ENCODE measurements around the gene ANKRD13A. TPM values are rescaled to one million over a fixed set of nuclear protein-coding genes. Genes with fewer than 3 reads are reported as not detected.

Gene ANKRD13A
- 34.1 and 40.7 TPM in 2 replicates for total RNA-seq (2016; rRNA removed; fragmentation: Illumina TruSeq; extraction: Trizol)
- total RNA-seq (2016; cell fraction: cytosol; rRNA removed; fragmentation: Illumina TruSeq; extraction: Trizol; ENCODE audit: low read depth), result 19.2 and 22.0 TPM in 2 replicates
- total RNA-seq (2016; cell fraction: insoluble cytoplasmic fraction; rRNA removed; fragmentation: Illumina TruSeq; extraction: Trizol), result 35.8 and 44.1 TPM in 2 replicates
- 36.6 and 37.4 TPM in 2 replicates for total RNA-seq (2016; cell fraction: membrane; rRNA removed; fragmentation: Illumina TruSeq; extraction: Trizol)
- total RNA-seq (2016; cell fraction: nucleus; rRNA removed; fragmentation: Illumina TruSeq; extraction: Trizol), result 27.2 and 29.0 TPM in 2 replicates
- 41.6 and 51.0 TPM in 2 replicates for polyA plus RNA-seq (2011; rRNA removed)
- polyA plus RNA-seq (2011; cell fraction: cytosol; rRNA removed), result 36.8 and 47.0 TPM in 2 replicates
- 90.0 and 92.3 TPM in 2 replicates for polyA plus RNA-seq (2011; cell fraction: nucleus; rRNA removed)
- polyA plus RNA-seq (2012), result 36.3 and 37.0 TPM in 2 replicates
- 6.9 and 7.4 TPM in 2 replicates for polyA plus RNA-seq (2016; cell fraction: cytosol; fragmentation: Illumina TruSeq; extraction: Trizol; ENCODE audit: low read depth)
- polyA plus RNA-seq (2016; cell fraction: insoluble cytoplasmic fraction; fragmentation: Illumina TruSeq; extraction: Trizol; ENCODE audit: low read depth), result 32.2 and 35.3 TPM in 2 replicates
- 19.0 and 20.8 TPM in 2 replicates for polyA plus RNA-seq (2016; cell fraction: membrane; fragmentation: Illumina TruSeq; extraction: Trizol; ENCODE audit: low read depth)
- polyA plus RNA-seq (2016; cell fraction: nucleus; fragmentation: Illumina TruSeq; extraction: Trizol; ENCODE audit: insufficient read depth, low read depth), result 53.7 and 57.1 TPM in 2 replicates
- polyA minus RNA-seq (2011; rRNA and poly(A)+ RNA removed; ENCODE audit: low replicate concordance), result 40.3 and 72.5 TPM in 2 replicates
- polyA minus RNA-seq (2011; cell fraction: cytosol; rRNA and poly(A)+ RNA removed), result 27.5 and 31.2 TPM in 2 replicates
- polyA minus RNA-seq (2011; cell fraction: nucleus; rRNA and poly(A)+ RNA removed), result 41.3 and 58.9 TPM in 2 replicates
- percentile 65 among the genes with signal in this experiment for Bru-seq, nascent RNA
- BruChase-seq, experiment 1, labeled RNA remaining after a 6-hour chase, result percentile 73 among the genes with signal in this experiment
- percentile 73 among the genes with signal in this experiment for BruChase-seq, experiment 2, labeled RNA remaining after a 2-hour chase
- long read RNA-seq, experiment 1, full-length matches to known transcripts, result 1 of 14 reads
- long read RNA-seq, experiment 1, partial matches to known transcripts, result 5 of 14 reads
- long read RNA-seq, experiment 1, other reads (novel, unspliced or antisense), result 8 of 14 reads
- long read RNA-seq, experiment 2, full-length matches to known transcripts, result 5 of 40 reads
- long read RNA-seq, experiment 2, partial matches to known transcripts, result 28 of 40 reads
- long read RNA-seq, experiment 2, other reads (novel, unspliced or antisense), result 7 of 40 reads

DNA sequence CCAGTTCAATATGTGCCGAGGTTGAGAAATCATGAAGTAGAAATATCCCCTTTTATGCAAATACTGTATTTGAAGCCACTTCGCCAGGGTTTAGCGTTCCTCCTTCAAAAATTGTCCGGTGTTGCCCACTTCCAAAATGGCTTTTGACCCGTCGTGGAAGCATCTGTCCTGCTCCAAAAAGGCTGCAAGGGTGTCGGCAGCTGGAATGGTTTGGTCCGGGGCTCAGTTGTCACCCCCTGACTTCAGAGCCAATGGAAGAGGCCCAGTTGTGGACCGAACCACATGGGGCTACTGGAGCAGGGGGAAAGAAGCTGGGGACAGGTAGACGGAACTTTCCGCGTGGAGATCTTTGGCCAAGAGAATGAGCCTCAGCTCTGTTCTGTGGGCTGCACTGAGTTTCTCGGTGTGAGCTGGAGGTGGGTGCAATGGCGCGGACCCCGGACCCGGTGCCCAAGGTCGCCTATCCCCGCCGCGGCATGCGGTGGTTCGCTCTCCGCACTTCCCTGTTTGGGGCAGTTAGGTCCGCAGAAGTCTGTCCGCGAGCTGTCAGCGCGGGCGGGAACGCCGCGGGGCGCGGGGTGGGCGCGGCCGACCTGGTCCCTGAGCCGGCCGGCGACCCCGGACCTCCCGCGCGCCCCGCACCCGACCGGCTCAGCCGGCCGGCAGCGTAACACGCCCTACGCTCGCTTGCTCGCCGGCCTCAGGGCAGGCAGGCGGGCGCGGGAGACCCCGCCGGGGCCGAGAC is at the start of gene ANKRD13A:
ANKRD13A (plus strand) TSS at position 527 of the 745 bp plus-strand sequence. CDS start 259 bp downstream, outside the sequence.
- BruUV-seq (replicated peaks), result no TSS peak
- 0% methylated on average over 8 of the region's 62 CpGs for WGBS (ENCODE audit: low lambda C conversion rate)
- TF ChIP-seq ZNF790 (CRISPR knock-in tag; IDR thresholded peaks at IDR 0.05; ENCODE audit: borderline replicate concordance) (no peak), AFF4 (CRISPR knock-in tag; IDR thresholded peaks at IDR 0.05) (no peak), ZNF543 (CRISPR knock-in tag; IDR thresholded peaks at IDR 0.05) (no peak)
- TF ChIP-seq, protein P1, sequence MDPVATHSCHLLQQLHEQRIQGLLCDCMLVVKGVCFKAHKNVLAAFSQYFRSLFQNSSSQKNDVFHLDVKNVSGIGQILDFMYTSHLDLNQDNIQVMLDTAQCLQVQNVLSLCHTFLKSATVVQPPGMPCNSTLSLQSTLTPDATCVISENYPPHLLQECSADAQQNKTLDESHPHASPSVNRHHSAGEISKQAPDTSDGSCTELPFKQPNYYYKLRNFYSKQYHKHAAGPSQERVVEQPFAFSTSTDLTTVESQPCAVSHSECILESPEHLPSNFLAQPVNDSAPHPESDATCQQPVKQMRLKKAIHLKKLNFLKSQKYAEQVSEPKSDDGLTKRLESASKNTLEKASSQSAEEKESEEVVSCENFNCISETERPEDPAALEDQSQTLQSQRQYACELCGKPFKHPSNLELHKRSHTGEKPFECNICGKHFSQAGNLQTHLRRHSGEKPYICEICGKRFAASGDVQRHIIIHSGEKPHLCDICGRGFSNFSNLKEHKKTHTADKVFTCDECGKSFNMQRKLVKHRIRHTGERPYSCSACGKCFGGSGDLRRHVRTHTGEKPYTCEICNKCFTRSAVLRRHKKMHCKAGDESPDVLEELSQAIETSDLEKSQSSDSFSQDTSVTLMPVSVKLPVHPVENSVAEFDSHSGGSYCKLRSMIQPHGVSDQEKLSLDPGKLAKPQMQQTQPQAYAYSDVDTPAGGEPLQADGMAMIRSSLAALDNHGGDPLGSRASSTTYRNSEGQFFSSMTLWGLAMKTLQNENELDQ (CRISPR knock-in tag; IDR thresholded peaks at IDR 0.05; ENCODE audit: borderline replicate concordance), result no peak
- TF ChIP-seq, protein P2, sequence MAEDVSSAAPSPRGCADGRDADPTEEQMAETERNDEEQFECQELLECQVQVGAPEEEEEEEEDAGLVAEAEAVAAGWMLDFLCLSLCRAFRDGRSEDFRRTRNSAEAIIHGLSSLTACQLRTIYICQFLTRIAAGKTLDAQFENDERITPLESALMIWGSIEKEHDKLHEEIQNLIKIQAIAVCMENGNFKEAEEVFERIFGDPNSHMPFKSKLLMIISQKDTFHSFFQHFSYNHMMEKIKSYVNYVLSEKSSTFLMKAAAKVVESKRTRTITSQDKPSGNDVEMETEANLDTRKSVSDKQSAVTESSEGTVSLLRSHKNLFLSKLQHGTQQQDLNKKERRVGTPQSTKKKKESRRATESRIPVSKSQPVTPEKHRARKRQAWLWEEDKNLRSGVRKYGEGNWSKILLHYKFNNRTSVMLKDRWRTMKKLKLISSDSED (CRISPR knock-in tag; IDR thresholded peaks at IDR 0.05), result no peak
- TF ChIP-seq, protein P3, sequence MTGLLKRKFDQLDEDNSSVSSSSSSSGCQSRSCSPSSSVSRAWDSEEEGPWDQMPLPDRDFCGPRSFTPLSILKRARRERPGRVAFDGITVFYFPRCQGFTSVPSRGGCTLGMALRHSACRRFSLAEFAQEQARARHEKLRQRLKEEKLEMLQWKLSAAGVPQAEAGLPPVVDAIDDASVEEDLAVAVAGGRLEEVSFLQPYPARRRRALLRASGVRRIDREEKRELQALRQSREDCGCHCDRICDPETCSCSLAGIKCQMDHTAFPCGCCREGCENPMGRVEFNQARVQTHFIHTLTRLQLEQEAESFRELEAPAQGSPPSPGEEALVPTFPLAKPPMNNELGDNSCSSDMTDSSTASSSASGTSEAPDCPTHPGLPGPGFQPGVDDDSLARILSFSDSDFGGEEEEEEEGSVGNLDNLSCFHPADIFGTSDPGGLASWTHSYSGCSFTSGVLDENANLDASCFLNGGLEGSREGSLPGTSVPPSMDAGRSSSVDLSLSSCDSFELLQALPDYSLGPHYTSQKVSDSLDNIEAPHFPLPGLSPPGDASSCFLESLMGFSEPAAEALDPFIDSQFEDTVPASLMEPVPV (CRISPR knock-in tag; IDR thresholded peaks at IDR 0.05), result 0 out of 2 replicates have a peak, but pooled peaks have one; percentile 52

More for the DNA sequence above, at the start of gene ANKRD13A:
- in situ Hi-C loops (cut with HindIII; ENCODE audit: extremely low pct_ligation_motif_present, low pct_unique_long_range_greater_than_20kb) (no loop called here), intact Hi-C loops (cut with micrococcal nuclease; ENCODE audit: unreplicated experiment) (loop anchor here (1.0 to 5.0 kb wide), 2 partner anchors 40 to 52 kb away; no protein-coding TSS in a partner anchor)
- Histone ChIP-seq H4K20me1 (ENCODE audit: insufficient read depth, low read length) (peaks cover 6% of the 10 kb centered on the region; the same call in 1 of the 2 replicates), H3K4me1 (ENCODE audit: insufficient read depth, low read length) (peaks cover 51% of the 10 kb centered on the region), H3K36me3 (replicated peaks in 1 of 2; ENCODE audit: control insufficient read depth in 1 of 2, insufficient read depth in 2 of 2, low read length in 2 of 2) (no peaks in the 10 kb centered on the region; a peak in 1 of 5 replicates), H3K4me3 (replicated peaks in 1 of 3; ENCODE audit: insufficient read depth in 1 of 3, low read depth in 2 of 3, low read length in 3 of 3) (peak within 1 kb of the TSS; percentile 88 to 92 (median 92)), H3K27ac (ENCODE audit: extremely low read length, insufficient read depth, low read length) (peak within 1 kb of the TSS; percentile 99), H3K27me3 (ENCODE audit: control insufficient read depth in 1 of 2, insufficient read depth in 2 of 2, low read length in 2 of 2) (no peaks in the 10 kb centered on the region; a peak in 1 of 5 replicates), H3K9me3 (ENCODE audit: low read length) (no peaks in the 10 kb centered on the region), H3K9ac (ENCODE audit: insufficient read depth, low read depth, low read length) (peak within 1 kb of the TSS; percentile 99), H2AFZ (ENCODE audit: low read length) (peak within 1 kb of the TSS; percentile 95), H3K79me2 (ENCODE audit: insufficient read depth, low read length) (peaks cover 34% of the 10 kb centered on the region), H3K4me2 (ENCODE audit: low read depth, low read length) (peak within 1 kb of the TSS; percentile 92)
- peak; percentile 77 for ATAC-seq
- peak; percentile 87 for DNase-seq (ENCODE audit: low spot score)
- POLR2A ChIA-PET, result interaction anchor here (0.8 to 2.6 kb wide), 14 partner anchors 12 to 81 kb away, joined by 3 to 12 read pairs (median 4); no protein-coding TSS in a partner anchor
- CTCF ChIA-PET (ENCODE audit: low intra/inter-chr PET ratio, low total read pairs), result no interaction called here
- peak; percentile 67 for FAIRE-seq

Measured in HepG2 (cell line).